Ramos (cell line): ENCODE data around the gene RTKN.

Experiments used
- in situ Hi-C: fragments of 300-500 bp; cut with MboI; formaldehyde crosslinking; loops from one replicate; pipeline ENCODE4 v1.14.3; 2022; ENCODE audit warnings: low sequenced_read_pairs; ENCODE audit not compliant: unreplicated experiment

Gene RTKN

DNA sequence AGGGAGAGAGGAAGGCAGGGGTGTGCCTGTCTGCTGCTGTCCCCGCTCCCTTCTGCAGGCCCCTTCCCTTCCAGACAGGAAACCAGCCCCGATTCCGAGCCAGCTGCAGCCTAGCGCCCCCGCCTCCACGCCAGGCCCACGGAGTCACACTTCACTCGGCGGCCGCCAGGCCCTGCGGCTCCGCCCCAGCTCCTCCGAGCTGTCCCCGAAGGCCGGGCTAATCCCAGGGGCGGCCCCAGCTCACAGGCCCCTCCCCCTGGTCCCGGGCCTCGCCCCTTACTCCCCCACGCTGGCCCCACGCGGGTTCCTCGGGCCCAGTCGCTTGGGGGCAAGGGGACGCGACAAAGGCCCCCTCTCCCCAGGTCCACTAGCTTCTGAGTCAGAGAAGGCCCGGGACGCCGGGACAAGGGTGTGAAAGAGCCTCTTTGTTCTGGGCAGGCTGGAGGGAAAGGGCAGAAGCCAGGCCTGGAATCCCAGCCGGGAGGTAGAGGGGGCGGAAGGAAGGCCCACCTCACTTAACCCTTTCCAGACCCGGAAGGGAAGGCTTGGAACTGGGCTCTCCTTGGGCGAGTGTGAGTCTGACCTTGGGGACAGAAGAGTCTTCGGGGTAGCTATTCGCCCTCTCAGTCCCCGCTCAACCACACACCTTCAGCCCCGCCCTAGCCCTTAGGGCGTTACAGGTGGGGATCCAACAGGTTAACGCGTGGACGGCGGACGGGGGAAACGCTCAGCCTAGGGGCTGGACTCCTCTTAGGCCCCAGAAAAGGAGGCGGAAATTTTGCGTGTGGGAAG lies 1.2 kb downstream of the RTKN start:
- in situ Hi-C loops: no loop called here

DNA sequence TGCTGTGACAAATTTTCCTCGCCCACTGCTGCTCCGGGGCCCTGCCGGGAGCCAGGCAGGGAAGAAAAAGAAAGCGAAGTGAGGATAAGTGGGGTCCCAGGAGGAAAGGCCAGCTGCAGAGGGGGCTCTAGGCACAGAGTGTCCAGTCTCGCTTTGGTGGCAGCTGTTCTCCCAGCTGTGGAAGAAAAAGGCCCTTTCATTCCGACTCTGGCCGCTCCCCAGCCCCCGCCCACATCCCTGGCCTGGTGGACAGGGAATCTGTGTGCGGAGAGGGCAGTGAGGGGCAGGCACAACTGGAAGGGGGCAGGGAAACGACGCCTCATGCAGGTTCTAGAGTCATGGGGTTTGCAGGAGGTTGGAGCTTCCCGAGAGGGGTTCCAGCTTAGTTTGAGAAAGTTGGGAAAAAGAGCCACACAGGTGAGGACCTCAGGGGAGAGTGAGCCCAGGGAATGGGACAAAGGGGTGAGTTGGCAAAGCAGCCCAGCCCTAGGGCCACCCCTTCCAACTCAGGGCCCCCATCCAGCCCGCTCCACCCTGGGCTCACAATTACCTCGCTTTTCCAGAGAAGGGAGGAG lies 1.8 kb downstream of the RTKN start:
- in situ Hi-C loops: no loop called here

DNA sequence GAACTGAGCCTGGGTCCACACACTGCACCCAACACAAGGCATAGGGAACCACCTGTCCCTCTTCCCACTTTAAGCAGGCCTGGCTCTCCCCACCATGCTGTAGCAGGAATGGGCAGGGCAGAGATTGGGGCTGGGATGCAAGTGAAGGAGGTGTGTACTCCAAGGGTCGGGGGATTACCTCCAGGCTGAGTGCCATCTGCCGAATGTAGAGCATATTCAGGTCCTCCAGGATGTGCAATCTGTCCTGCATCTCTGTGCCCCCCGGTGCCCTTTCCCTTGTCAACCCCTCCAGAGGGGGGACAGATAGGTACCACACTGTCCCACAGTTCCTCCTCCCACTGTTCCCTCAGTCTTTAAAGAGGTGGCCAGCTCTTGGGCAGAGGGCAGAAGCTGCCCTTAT lies 2.4 kb downstream of the RTKN start:
- in situ Hi-C loops: no loop called here

DNA sequence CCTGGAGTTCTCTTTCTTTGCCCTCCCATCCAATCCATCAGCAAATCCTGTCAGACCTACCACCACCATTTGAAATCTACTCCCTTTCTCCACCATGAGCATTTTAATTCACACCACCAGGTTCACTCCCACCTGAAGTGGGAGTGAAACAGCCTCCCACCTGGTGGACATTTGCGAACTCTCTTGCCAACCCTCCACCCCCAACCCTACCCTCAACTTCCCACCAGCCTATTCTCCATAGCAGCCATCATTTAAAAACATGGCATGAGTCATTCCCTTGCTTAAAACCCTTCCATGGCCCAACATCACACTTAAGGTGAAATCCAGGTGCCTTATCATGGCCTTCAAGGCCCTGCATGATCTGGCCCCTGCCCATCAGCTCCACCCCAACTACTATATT lies 3.5 kb downstream of the RTKN start:
- in situ Hi-C loops: no loop called here

DNA sequence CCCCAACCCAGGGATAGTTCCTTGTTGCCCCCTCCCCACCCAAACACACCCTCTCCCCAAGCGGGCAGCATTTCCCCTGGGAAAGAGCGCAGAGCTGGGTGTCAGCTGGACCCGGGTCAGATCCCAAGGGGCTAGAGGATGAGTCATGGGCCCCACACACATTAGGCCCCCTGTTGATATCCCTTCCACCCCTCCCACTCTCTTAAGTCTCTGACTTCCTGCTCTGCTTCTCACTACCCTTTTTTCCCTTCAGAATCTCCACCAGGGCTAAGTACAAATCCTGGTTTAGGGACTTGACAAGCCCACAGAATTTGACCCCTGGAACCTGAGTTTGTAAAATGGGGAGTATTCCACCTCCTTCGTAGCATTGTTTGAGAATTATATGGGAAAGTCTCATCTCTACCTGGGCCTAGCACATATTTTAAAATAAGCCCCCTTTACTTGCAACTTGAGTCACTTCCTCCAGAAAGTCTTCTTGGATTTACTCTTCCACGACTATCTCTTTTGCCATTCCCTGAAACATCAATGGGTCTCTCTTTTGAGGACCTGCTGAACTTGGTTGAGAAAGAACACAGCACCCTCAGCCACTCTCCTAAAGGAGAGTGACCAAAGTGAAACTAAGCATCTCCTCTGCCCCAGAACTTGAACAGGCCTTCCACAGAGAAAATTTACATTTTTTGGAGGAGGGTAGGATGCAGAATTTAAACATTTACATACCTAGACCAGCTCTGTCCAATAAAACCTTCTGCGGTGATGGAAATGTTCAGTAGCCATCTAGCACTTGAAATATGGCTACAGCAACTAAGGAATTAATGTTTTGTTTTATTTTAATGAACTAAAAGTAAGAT lies 4.7 kb downstream of the RTKN start:
- in situ Hi-C loops: no loop called here

DNA sequence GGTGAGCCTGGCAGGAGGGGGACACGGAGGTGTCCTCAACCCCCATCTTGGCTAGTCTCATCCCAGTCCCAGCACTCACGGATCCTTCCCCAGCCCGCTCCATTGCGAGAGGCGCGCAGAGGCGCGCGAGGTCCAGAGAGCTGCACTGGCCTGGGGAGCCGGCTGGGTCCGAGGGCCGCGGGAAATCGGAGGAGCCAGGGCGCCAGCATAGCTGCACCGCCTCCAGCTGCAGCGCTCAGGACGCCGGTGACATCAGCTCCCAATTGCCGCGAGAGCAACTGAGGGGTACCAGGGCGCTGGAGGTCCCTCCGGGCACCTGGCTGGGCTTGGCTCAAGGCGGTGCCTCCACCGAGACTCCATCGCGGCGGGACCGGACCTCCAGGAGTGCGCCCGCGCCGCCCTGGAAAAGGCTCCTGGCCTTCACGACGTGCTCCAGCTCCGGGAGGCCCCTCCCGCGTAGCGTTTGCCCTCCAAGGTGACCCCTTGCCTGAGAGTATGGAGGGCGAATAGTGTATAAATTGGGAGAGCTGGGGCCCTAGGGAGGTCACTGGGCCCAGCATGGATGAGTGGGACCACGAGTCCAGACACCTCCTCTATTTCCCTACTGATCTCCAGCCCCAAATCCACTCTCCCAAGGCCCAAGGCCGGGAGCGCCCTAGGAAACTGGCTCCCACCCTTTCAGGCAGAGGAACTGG lies 5.5 kb downstream of the RTKN start:
- in situ Hi-C loops: no loop called here

DNA sequence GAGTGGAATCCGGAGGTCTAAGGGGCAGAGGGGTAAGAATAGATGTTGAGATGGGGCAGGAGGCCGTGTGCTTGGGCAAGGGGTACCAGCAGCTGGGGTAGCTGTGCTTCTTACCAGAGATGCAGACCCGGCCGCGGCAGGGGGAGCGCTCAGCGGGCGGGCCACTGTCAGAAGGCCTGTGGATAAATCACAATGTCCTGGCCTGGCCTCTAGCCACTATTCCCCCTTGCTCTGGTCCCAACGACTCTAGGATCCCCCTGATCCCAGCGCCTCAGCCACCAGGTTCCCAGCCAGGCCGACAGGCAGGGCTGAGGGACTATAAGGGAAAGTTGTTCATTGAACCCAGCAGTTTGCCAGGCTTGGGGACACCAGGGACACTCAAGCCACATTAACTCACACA lies 11.2 kb downstream of the RTKN start:
- in situ Hi-C loops: no loop called here

DNA sequence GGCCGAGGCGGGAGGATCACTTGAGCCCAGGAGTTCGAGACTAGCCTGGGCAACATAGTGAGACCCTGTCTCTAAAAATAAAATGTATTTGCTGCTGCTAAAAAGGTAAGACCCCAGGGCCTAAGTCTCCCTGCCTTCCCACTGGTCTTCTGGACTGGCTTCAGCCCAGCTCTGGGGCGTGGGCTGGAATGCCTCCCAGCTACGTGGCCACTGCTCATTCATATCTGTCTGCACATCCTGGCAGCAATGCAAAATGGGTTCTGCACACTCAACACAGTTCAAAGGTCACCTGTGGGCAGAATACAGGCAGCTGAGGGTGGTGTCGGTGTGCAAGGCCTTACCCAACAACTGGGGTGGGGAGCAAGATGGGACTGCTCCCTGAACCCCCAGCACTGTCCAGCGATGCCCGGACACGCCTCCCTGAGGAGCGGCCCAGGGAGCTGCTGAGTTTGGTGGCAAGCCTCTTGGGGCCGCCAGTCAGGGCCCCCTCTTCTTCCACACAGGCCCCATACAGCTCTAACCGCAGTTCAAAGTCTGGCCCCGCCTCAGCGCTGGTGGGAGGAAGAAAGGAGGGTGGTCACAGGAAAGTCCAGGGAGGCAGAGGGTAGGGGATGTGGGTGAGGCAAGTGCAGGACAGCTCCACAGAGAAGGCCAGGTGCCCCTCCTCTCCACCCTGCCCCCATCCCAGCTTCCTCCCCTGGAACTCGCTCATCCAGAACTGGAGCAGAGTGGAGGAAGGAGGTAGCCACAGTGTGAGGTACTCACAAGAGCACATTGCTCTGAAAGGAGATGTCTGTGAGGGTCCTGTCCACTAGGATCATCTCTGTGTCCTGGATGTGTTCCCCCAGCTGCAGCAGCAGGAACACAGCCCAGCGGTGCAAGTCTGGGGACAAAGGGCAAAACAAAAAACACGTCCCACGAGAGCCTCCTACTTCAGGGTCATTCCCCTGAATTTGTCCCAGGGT lies 12.0 kb downstream of the RTKN start:
- in situ Hi-C loops: no loop called here

DNA sequence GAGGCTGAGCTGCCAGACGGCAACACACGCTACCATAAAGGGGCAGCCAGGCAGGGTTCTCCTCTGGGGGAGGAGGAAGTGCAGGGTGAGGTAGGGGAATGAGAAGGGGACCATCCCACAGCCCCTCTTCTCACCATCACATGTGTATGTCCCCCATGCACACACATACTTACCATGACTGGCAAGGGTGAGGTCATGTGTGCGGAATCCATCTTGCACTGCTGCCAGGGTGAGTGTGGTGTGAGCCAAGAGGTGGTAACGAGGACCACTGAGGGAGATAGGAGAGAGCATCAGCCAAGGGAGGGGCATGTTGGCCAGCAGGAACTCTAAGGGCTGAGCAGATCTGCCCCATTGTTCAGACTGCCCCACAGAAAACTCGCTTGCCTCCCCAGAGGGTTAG lies 13.1 kb downstream of the RTKN start:
- in situ Hi-C loops: no loop called here

DNA sequence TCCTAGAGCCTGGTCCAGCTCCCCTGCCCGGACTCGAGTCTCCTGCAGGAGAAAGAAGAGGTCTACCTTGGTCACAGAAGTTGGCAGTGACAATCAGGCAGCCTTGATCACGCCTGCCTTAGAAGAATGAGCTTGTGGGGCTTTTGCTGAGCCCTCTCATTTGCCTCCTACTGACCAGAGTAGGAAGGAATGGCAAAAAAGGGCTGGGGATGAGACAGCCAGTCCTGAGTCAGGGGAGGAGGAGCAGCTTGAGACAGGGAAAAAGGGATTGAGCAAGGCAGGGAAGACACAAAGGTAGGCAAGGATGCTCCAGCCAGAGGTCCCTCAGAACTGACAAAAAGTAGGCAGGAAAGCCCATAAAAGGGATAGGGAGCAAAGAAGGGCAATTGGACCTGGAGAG lies 14.2 kb downstream of the RTKN start:
- in situ Hi-C loops: no loop called here

DNA sequence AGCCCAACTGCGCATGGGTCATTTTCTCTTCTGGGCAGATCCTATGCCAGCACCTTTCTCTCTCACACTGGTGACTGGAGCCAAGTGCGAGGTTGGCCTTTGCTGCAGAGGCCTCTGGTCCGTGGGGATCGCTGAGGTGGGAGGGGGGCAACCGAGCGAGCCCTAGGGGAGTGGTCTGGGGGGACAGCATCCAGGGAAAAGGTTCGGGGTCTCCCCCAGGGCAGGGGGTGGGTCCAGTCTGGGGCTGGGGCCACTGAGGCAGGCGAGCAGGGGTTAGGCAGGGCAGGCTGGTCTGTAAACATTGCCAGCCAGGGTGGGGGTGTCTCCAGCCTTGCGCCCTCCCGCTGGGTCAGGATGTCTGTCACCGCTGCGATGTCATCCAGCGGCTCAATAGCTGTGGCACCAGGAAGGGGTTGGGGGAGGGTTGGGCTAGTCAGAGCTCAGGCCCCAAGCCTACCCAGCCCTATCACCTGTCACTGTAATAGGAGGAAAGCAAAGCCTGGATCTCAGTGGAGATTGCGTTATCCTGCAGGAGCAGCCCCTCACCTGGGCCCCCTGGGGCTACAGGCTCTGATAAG lies 15.5 kb downstream of the RTKN start:
- in situ Hi-C loops: no loop called here

DNA sequence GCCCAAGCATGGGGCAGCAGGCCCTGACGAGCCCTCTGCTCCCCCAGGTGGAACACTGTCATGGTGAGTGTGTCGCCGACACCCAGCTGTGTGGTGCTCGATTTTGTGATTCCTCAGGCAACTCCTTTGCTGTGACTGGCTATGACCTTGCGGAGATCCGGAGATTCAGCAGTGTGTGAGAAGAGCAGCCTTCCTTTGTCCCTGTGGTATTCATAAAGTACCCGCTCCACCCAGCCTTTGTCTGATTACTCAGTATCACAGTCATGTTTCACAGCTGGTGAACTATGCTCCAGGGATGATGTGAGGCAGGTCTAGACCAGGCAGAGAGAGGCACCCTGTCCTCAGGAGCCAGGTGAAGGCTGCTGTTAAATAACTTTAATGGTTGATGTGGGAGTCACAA lies 16.2 kb downstream of the RTKN start:
- in situ Hi-C loops: no loop called here

DNA sequence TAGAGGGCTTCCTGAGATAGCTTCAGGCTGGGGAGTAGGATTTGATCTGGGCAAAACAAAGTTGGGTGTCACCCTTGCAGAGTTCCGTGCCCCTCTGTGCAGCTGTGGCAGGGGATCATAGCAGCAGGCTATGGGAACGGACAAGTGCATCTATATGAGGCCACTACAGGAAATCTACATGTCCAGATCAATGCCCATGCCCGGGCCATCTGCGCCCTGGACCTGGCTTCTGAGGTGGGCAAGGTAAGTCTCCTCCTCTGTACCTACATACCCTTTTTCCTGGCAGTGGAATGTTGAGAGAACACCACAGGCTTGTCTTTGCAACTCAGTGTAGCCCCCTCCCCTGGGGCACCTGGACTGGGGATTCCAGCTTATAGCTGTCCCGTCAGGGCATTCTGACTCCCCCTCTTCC lies 16.7 kb downstream of the RTKN start:
- in situ Hi-C loops: no loop called here

DNA sequence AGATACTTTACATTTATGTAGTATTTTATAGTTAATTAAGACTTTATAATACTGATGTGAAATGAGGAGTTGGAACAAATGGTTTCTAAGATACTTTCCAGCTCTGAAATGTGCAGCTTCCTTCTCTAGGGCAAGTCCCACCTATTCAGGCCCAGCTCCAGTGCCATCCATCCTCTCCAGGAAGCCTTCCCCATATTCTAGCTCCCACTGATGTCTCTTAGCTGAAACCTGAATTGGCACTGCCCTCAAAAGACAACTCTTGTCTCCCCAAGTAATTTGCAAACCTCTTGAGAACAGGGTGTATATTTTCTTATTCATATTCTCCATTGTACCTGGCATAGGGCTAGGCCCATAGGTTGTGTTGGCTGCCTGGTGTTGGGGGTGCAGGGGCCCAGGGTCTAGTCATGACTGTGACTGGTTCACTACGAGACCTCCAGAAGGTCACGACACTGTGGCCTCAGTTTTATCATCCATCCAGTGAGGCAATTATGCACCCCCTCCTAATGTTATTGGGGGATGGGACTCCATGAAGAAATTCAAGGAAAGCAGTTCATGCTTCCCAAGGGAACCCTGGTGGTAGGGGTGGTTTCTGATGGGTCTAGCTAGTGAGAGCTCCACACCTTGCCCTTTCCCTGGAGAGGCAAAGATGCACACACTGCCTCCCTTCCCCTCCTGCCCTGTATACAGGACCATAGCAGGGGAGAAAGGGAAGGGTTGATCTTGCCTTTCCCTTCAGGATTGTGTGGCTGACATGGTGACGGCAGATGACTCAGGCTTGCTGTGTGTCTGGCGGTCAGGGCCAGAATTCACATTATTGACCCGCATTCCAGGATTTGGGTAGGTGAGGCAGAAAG lies 17.4 kb downstream of the RTKN start:
- in situ Hi-C loops: no loop called here

DNA sequence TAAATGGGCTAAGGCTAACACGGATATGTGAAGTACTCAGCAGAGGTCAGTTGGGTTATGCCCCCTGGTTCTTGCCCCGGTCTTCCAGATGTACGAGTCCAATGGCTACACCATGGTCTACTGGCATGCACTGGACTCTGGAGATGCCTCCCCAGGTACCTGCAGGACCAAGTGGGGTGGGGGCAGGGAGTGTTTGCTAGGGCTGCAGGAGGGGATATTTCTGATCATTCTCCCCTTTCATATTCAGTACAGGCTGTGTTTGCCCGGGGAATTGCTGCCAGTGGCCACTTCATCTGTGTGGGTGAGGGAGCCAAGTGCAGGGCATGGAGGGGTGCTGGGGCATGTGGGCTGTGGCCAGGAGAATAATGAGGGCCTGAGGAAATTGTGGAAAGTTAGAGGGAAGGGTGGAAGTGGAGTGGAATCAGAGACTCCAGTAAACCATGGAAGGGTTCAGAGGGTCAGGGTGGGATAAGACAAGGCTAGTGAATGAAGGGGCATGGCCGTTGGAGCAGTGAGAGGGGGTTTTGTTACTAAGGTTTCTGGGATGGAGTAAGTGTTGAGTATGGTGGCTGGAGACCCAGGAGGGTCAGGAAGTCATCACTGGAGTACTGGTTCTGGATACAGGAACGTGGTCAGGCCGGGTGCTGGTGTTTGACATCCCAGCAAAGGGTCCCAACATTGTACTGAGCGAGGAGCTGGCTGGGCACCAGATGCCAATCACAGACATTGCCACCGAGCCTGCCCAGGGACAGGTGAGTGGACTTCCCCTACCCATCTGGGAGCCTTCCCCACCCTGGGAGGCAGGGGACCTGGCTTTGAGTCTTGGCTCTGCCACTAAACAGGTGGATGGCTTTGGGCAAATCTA lies 18.3 kb downstream of the RTKN start:
- in situ Hi-C loops: no loop called here

DNA sequence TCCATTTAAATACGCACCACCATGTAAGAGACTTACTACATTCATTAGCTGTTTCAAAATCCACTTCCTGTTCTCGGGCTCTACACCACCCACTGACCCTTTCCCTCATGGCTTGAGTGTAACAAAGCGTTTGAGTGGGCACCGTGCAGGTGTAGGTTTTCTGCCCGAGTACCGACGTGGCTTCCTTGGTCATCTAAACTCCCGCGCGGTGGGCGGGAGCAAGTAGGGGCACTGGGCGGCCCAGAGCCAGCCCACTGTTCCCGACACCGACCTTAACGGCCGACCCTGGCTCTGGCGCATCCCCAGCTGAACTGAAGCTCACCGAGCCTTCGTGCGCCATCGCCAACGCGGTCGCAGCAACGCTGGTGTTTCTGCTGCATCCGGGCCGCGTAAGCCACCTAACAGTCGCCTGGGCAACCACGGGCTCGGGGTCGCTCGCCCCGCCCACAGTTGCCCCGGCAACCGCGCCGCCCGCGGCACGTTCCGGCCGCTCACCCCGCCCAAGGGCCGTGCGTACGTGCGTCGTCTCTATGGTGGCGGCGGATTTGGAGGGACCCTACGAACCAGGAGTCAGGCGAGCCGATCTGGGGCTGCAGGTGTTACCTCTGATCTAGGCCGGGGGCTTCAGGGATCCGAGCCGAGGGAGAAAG lies 20.4 kb downstream of the RTKN start, which contains the start of the genes C2orf81 and WDR54:
C2orf81 (minus strand) TSS at position 399 of the 650 bp plus-strand sequence; CDS start at position 340, 59 bp downstream.
WDR54 (plus strand) TSS at position 510 of the 650 bp plus-strand sequence. CDS start 424 bp downstream, outside the sequence.
- in situ Hi-C loops: no loop called here
